Immature natural killer cell (primary cell): Measurements from ENCODE around the gene CD84. TPM values are rescaled to one million over a fixed set of nuclear protein-coding genes. Genes with fewer than 3 reads are reported as not detected.
"Not testable (repeated sequence)": the region's sequence is repeated elsewhere in the genome, so short reads cannot be mapped to it uniquely, and the experiment has no call there.

ENCODE experiments used
- DNase-seq, 3 donors: peaks; one replicate each; pipeline ENCODE4 v3.0.0; 2022; ENCODE audit warnings: mixed read lengths in 1 of 3
- H3K27ac Mint-ChIP-seq, 6 donors: one replicate each; pipeline ENCODE4 v1.8.0; 2020; ENCODE audit warnings: mixed read lengths in 6 of 6, mild to moderate bottlenecking in 5 of 6, inconsistent platforms in 4 of 6, moderate library complexity in 3 of 6
- H3K27me3 Mint-ChIP-seq, 3 donors: one replicate each; pipeline ENCODE4 v1.8.0; 2020 to 2021; ENCODE audit warnings: low read depth in 3 of 3, mild to moderate bottlenecking in 3 of 3, mixed read lengths in 3 of 3, moderate library complexity in 3 of 3, inconsistent platforms in 1 of 3
- H3K36me3 Mint-ChIP-seq, 3 donors: one replicate each; pipeline ENCODE4 v1.8.0; 2020; ENCODE audit warnings: mixed read lengths in 3 of 3, inconsistent platforms in 2 of 3, mild to moderate bottlenecking in 2 of 3
- H3K4me1 Mint-ChIP-seq, 2 donors: one replicate each; pipeline ENCODE4 v1.8.0; 2020; ENCODE audit warnings: inconsistent platforms in 2 of 2, mild to moderate bottlenecking in 2 of 2, mixed read lengths in 2 of 2, moderate library complexity in 1 of 2
- H3K4me3 Mint-ChIP-seq, 5 donors: one replicate each; pipeline ENCODE4 v1.8.0; 2020; ENCODE audit warnings: mild to moderate bottlenecking in 5 of 5, mixed read lengths in 5 of 5, inconsistent platforms in 3 of 5, moderate library complexity in 3 of 5
- H3K9me3 Mint-ChIP-seq, 6 donors: one replicate each; pipeline ENCODE4 v1.8.0; 2020; ENCODE audit warnings: mild to moderate bottlenecking in 6 of 6, mixed read lengths in 6 of 6, inconsistent platforms in 4 of 6, moderate library complexity in 3 of 6
- polyA plus RNA-seq, 3 donors: library from polyadenylated mRNA; unstranded; fragments of 300-500 nt; fragmentation: Illumina TruSeq; gene quantifications; one replicate each; pipeline ENCODE4 v1.2.3, GENCODE V29; 2021

CD84 gene
- polyA plus RNA-seq, 3 donors from 2014 or later = 2.1 to 3.9 (median 3.0) TPM

GRCh38 chr1:160522136-160522535, 57.2 kb downstream of the CD84 start:
- Mint-ChIP-seq H3K4me3 (peak overlapping the region; percentile 95 to 98 (median 97)), H3K4me1 (peaks cover 72 to 74% of the 10 kb centered on the region in 2 donors), H3K9me3 (no peaks in the 10 kb centered on the region), H3K27ac (peak overlapping the region; percentile 92 to 98 (median 96)), H3K36me3 (peaks cover 5 to 20% (median 8%) of the 10 kb centered on the region in 3 donors), H3K27me3 (peaks cover 0 to 5% (median 2%) of the 10 kb centered on the region in 3 donors)
- DNase-seq = no peak

DNA sequence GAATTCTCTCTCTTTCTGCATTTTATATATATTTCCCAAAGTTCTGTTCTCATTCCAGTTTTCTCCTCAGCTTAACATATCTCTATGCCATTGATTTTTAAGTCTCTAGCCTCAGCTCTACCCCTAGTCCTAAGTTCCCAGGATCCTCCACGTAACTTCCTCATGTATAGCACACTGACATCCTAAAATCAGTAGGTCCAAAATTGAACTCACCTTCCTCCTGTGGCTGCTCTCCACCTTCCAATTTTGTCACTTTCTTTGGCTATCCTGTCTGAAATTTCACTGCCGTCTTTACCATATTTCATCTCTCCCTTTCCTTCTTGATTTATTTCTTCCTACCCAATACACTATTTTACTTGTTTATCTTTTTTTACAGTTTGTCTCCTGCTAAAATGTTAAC, 57.7 kb downstream of the CD84 start:
- H3K27ac Mint-ChIP-seq = peak overlapping the region; percentile 92 to 98 (median 96)
- peaks cover 0 to 5% (median 2%) of the 10 kb centered on the region in 3 donors for H3K27me3 Mint-ChIP-seq
- DNase-seq = no peak
- H3K9me3 Mint-ChIP-seq = no peaks in the 10 kb centered on the region
- H3K36me3 Mint-ChIP-seq = peaks cover 8 to 20% (median 14%) of the 10 kb centered on the region in 3 donors
- H3K4me1 Mint-ChIP-seq = peaks cover 77 to 79% of the 10 kb centered on the region in 2 donors
- peak overlapping the region; percentile 95 to 98 (median 97) for H3K4me3 Mint-ChIP-seq

GRCh38 chr1:160520999-160521398, 58.3 kb downstream of the CD84 start:
- DNase-seq = peak in 1 of 3 donors; percentile 7
- Mint-ChIP-seq H3K27ac (peak overlapping the region; percentile 92 to 98 (median 96)), H3K9me3 (no peaks in the 10 kb centered on the region), H3K4me1 (peaks cover 83 to 85% of the 10 kb centered on the region in 2 donors), H3K36me3 (peaks cover 8 to 19% (median 15%) of the 10 kb centered on the region in 3 donors), H3K4me3 (peak overlapping the region; percentile 95 to 98 (median 97)), H3K27me3 (peaks cover 0 to 5% (median 2%) of the 10 kb centered on the region in 3 donors)

DNA sequence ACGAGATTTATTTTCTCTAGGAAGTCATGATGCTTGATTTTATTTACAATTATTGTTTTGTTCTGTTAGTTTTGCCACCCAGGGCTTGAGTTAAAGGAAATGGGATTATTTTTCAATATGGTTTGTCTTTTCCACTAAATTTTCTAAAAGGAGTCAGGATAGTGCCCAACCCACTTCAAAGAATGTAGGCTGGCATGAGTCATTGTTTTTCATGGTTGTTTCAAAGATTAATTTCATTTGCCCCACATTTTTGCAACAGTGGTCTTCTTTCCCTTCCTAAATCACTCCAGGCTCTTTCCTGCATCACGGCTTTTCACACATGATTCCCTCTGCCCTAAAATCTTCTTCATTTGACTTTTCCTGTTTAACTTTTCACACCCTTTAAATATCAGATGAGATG, 58.7 kb downstream of the CD84 start:
- no peak for DNase-seq
- Mint-ChIP-seq H3K9me3 (no peaks in the 10 kb centered on the region), H3K36me3 (peaks cover 8 to 19% (median 15%) of the 10 kb centered on the region in 3 donors), H3K4me1 (peaks cover 87 to 89% of the 10 kb centered on the region in 2 donors), H3K27ac (peak overlapping the region; percentile 92 to 98 (median 96)), H3K4me3 (peak overlapping the region; percentile 95 to 98 (median 97)), H3K27me3 (peaks cover 0 to 5% (median 2%) of the 10 kb centered on the region in 3 donors)

GRCh38 chr1:160519642-160520435, 59.5 kb downstream of the CD84 start:
- Mint-ChIP-seq H3K4me3 (peak overlapping the region; percentile 95 to 98 (median 97)), H3K27me3 (peaks cover 0 to 5% (median 2%) of the 10 kb centered on the region in 3 donors), H3K36me3 (peaks cover 8 to 19% (median 15%) of the 10 kb centered on the region in 3 donors), H3K4me1 (peaks cover 93 to 97% of the 10 kb centered on the region in 2 donors), H3K27ac (peak overlapping the region; percentile 92 to 98 (median 96)), H3K9me3 (no peaks in the 10 kb centered on the region)
- DNase-seq = peak; percentile 44 to 60 (median 53)

DNA sequence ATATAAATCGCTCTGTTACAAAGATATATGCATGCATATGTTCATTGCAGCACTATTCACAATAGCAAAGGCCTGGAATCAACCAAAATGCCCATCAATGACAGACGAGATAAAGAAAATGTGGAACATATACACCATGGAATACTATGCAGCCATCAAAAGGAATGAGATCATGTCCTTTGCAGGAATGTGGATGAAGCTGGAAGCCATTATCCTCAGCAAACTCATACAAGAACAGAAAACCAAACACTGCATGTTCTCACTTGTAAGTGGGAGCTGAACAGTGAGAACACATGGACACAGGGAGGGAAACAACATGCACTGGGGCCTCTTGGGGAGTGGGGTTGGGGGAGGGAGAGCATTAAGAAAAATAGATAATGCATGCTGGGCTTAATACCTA, 61.8 kb downstream of the CD84 start:
- H3K9me3 Mint-ChIP-seq, H3K27me3 Mint-ChIP-seq, DNase-seq: not testable (repeated sequence)
- Mint-ChIP-seq H3K27ac (peak overlapping the region in 5 of 6 donors; percentile 47 to 88 (median 77)), H3K4me1 (peaks cover 97 to 100% of the 10 kb centered on the region in 2 donors), H3K4me3 (peak overlapping the region; percentile 72 to 95 (median 78)), H3K36me3 (peaks cover 17 to 37% (median 19%) of the 10 kb centered on the region in 3 donors)

GRCh38 chr1:160515908-160516307, 63.4 kb downstream of the CD84 start:
- peaks cover 26 to 45% (median 27%) of the 10 kb centered on the region in 3 donors for H3K36me3 Mint-ChIP-seq

GRCh38 chr1:160504651-160505050, 74.6 kb downstream of the CD84 start:
- Mint-ChIP-seq H3K36me3 (peaks cover 55 to 71% (median 63%) of the 10 kb centered on the region in 3 donors), H3K27ac (peak overlapping the region; percentile 23 to 81 (median 78)), H3K27me3 (no peaks in the 10 kb centered on the region), H3K4me3 (peak overlapping the region in 3 of 5 donors; percentile 1 to 44 (median 30)), H3K4me1 (peaks cover 77 to 96% of the 10 kb centered on the region in 2 donors), H3K9me3 (peaks cover 17 to 51% (median 40%) of the 10 kb centered on the region in 6 donors)
- DNase-seq = no peak

More at GRCh38 chr1:160515908-160516307, 63.4 kb downstream of the CD84 start:
- Mint-ChIP-seq H3K4me3 (peak overlapping the region; percentile 56 to 86 (median 78)), H3K27ac (peak overlapping the region; percentile 54 to 89 (median 88)), H3K4me1 (peaks cover 96 to 97% of the 10 kb centered on the region in 2 donors)
- H3K27me3 Mint-ChIP-seq, H3K9me3 Mint-ChIP-seq, DNase-seq: not testable (repeated sequence)

DNA sequence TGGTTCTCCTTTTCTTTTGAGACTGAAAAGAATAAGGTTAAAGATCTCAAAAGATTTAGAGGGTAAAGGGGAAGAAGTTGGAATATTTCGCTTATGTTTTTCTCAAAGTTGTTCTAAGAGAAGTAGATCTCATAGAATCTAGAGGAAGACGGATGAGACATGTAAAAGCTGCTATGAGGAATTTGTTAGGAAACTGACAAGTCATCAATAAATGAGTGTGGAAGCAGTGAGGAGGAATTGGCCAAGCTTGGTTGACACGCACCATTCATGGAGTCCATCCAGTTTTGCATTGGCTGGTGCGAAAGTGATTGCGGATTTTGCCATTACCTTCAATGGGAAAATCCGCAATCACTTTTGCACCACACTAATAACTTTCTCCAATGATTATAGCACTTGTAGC, 76.2 kb downstream of the CD84 start:
- Mint-ChIP-seq H3K27me3 (no peaks in the 10 kb centered on the region), H3K36me3 (peaks cover 56 to 71% (median 65%) of the 10 kb centered on the region in 3 donors), H3K4me3 (peak overlapping the region in 4 of 5 donors; percentile 15 to 58 (median 38)), H3K4me1 (peaks cover 83 to 99% of the 10 kb centered on the region in 2 donors), H3K9me3 (peaks cover 15 to 37% (median 28%) of the 10 kb centered on the region in 6 donors), H3K27ac (peak overlapping the region; percentile 52 to 91 (median 80))
- no peak for DNase-seq

- no peak overlapping the region for H3K4me3 Mint-ChIP-seq
- no peak for DNase-seq
- H3K27me3 Mint-ChIP-seq = no peaks in the 10 kb centered on the region
- H3K4me1 Mint-ChIP-seq = peaks cover 79 to 100% of the 10 kb centered on the region in 2 donors
- H3K36me3 Mint-ChIP-seq = peaks cover 32 to 56% (median 46%) of the 10 kb centered on the region in 3 donors
- peak overlapping the region; percentile 12 to 76 (median 63) for H3K27ac Mint-ChIP-seq
- H3K9me3 Mint-ChIP-seq = peaks cover under 1 to 10% (median 4%) of the 10 kb centered on the region in 6 donors
These were observed 78.8 kb downstream of the CD84 start for GRCh38 chr1:160500321-160500990.

- peaks cover 34 to 59% (median 48%) of the 10 kb centered on the region in 3 donors for H3K36me3 Mint-ChIP-seq
- H3K9me3 Mint-ChIP-seq = peaks cover 0 to 3% (median under 1%) of the 10 kb centered on the region in 6 donors
- peaks cover 80 to 100% of the 10 kb centered on the region in 2 donors for H3K4me1 Mint-ChIP-seq
- H3K27me3 Mint-ChIP-seq = no peaks in the 10 kb centered on the region
- no peak overlapping the region for H3K4me3 Mint-ChIP-seq
- no peak for DNase-seq
- H3K27ac Mint-ChIP-seq = peak overlapping the region; percentile 22 to 73 (median 46)
These were observed 79.7 kb downstream of the CD84 start for GRCh38 chr1:160499631-160500030.

GRCh38 chr1:160498301-160499065, 80.8 kb downstream of the CD84 start:
- Mint-ChIP-seq H3K4me3 (peak overlapping the region in 1 of 5 donors; percentile 5), H3K4me1 (peaks cover 72 to 93% of the 10 kb centered on the region in 2 donors), H3K27ac (peak overlapping the region in 5 of 6 donors; percentile 21 to 35 (median 23)), H3K36me3 (peaks cover 33 to 63% (median 53%) of the 10 kb centered on the region in 3 donors)
- DNase-seq, H3K27me3 Mint-ChIP-seq, H3K9me3 Mint-ChIP-seq: not testable (repeated sequence)

DNA sequence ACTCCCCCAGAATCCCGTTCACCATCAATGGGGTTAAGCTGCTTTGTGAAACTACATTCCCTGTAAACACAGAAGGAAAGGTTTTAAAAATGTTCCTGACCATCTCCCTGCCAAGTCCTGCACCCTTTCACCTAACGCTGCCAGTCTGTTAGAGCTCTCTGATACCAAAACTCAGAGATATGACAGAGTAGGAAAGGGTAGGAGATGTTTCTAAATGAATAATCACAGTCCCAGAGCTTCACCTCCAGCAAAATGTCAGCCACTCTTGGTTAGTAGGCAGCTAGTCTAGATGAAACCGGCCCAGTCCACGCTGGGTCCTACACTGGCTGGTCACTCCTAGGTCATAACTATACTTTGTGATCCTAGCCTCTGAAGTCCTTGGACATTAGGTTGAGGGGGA, 83.0 kb downstream of the CD84 start:
- peaks cover 28 to 45% (median 41%) of the 10 kb centered on the region in 3 donors for H3K36me3 Mint-ChIP-seq
- no peaks in the 10 kb centered on the region for H3K27me3 Mint-ChIP-seq
- H3K9me3 Mint-ChIP-seq = peaks cover 0 to 2% (median 0%) of the 10 kb centered on the region in 6 donors
- H3K4me3 Mint-ChIP-seq = no peak overlapping the region
- H3K4me1 Mint-ChIP-seq = peaks cover 52 to 72% of the 10 kb centered on the region in 2 donors
- peak overlapping the region in 5 of 6 donors; percentile 21 to 70 (median 34) for H3K27ac Mint-ChIP-seq
- DNase-seq = no peak
